Glomerular endothelial cell (primary cell): ENCODE measurements around the gene KCNA3. TPM values are rescaled to one million over a fixed set of nuclear protein-coding genes. Genes with fewer than 3 reads are reported as not detected.
"Not testable (repeated sequence)": the region's sequence is repeated elsewhere in the genome, so short reads cannot be mapped to it uniquely, and the experiment has no call there.

ENCODE experiments used
- DNase-seq: peaks from one replicate; pipeline ENCODE4 v3.0.0-alpha.2; 2011; ENCODE audit warnings: low read depth, low spot score; ENCODE audit errors: extremely low read depth
- total RNA-seq: library from RNA; depleted of rRNA; stranded (reverse); fragments of >200 nt; gene quantifications from 2 replicates; pipeline ENCODE4 v1.2.3, GENCODE V29; 2015

KCNA3 gene
- total RNA-seq, 1 donor from 2014 or later: not detected

DNA sequence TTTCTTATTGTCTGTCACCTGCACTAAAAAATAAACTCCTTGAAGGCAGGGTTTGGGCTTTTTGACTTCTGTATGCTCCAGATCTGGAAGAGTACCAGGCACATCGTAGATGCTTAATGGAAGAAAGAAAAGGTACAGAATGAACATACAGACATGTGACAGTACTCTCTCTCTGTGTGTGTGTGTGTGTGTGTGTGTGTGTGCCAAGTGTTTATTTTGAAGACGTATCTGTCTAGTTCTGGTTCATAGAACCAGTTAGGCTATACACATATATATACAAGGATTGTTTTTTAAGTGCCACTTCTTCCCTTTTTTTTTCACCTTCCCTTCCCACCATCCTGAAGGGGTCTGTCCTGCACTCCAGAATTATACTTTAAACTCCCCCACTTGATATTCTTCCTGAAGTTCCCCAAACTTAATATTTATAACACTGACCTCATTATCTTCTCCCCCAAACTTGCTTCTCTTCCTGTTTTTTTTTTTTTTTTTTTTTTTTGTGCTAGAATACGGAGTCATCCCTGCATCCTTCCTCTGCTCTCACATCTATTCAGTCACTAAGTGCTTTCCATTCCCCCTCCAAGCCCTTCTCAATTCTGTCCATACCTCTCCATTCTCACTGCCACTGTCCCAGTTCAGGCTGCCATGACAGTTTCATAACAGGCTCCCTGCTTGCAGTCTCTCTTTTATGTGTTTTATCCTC, 5.4 kb upstream of the KCNA3 start:
- DNase-seq: no peak

DNA sequence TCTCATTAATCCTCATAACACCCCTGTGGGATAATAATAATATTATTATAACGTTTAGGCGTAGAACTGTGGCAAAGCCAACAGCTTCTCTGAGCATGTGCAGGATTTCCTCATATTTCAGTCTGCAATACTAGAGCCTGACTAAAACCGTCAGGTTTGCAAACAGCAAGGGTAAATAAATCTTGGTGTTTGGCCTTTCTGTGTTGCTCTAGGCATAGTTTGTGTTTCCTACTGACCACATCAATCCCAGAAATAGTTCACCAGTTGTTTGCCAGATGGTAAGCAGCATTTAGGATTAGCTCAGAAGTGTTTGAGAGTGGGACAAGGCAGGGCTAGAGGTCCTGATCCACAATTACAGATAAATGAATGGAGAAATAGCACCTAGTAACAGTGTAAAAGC, 2.8 kb upstream of the KCNA3 start:
- DNase-seq: no peak

DNA sequence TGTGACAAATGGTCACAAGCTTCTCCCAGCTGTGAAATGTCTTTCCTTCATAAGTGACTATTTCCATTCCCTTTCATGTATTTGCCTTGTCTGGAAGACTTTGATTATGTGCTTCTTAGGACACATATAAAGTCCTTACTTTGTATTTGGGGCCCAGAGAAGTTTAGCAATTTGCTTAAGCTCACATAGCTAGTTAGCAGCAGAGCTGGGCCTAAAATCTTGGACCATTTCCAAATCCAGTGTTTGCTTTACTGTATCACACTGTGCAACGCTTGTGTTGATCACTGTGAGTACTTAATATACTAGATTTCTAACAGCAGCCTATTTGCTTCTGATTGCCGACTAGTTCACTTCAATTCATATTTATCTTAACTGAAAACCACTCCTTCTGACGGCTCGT, 2.2 kb upstream of the KCNA3 start:
- DNase-seq: no peak

DNA sequence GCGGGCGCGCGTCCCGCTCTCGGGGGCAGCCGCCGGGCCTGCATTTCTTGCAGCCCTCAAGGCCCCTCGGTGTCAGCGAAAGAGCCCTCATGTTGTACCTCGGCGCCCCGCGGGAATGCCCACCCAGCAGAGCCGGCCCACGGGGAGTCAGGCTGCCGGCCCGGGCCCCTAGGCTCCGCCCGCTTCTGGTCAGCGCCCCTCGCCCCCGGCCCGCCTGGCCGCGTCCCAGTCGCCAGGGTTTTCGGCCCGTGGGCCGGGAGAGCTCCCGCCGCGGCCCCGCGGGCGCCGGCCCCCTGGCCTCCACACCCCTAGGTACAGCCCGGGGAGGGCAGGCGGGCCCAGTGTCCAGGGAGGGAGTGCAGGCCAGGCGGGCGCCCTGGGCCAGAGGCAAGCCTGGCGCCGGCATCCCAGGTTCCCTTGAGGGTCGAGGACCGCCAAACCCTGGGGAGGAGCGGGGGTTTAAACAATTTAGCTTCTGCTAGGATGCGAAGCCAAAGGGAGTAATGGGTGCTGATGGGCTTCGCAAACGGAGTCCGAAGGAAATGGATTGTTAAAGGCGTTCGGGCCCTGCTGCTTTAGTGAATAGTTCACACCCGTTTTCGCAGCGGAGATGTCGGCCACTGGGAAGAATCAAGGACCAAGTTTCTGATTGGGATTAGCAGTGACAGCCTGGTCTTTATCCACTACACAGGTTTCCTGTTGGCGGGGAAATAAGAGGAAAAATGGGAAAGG, 486 bp upstream of the KCNA3 start:
- DNase-seq: no peak

DNA sequence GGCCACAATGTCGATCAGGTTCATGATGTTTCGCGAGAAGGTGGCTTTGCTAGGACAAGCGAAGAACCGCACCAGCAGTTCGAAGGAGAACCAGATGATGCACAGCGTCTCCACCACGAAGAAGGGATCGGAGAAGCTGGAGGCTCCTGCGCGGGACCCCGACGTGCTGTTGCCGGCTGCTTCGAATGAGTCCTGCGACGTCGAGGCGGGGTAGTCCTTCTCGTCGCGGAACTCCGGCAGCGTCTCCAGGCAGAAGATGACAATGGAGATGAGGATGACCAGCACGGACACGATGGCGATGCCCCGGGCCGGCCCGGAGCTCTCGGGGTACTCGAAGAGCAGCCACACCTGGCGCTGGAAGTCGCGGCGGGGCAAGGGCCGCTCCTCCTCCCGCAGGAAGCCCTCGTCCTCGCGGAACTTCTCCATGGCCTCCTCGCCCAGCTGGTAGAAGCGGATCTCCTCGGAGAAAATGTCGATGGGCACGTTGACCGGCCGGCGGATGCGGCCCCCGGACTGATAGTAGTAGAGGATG, 869 bp downstream of the KCNA3 start:
- no peak for DNase-seq

DNA sequence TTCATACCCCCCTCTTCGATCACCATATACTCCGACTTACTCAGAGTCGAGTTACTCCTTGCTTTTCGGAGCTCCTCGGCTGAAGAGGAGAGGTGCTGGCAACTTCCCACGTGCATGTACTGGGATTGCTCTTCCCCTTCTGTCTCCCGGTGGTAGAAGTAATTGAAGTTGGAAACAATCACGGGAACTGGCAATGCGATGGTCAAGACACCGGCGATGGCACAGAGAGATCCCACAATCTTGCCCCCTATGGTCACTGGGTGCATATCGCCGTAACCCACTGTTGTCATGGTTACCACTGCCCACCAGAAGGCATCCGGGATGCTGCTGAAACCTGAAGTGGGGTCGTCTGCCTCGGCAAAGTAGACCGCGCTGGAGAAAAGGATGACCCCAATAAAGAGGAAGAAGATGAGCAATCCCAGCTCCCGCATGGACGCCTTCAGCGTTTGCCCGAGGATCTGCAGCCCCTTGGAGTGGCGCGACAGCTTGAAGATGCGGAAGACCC, 1.5 kb downstream of the KCNA3 start:
- no peak for DNase-seq

DNA sequence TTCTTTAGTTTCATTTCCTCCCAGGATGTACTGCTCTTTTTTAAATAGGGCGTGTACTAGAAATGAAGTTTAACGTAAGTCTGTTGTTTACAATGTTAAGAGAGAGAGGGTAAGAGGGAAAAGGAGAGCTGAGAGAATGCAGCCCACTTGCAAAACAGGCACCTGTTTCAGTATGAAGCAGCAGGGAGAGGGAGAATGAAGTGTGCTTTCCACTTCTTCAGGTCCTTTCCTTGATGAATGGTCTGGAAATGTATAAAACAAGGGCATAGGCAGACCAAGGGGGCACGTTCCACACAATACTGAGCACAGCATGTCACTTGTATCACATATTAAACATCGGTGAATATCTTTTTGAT, 2.0 kb downstream of the KCNA3 start:
- no peak for DNase-seq

DNA sequence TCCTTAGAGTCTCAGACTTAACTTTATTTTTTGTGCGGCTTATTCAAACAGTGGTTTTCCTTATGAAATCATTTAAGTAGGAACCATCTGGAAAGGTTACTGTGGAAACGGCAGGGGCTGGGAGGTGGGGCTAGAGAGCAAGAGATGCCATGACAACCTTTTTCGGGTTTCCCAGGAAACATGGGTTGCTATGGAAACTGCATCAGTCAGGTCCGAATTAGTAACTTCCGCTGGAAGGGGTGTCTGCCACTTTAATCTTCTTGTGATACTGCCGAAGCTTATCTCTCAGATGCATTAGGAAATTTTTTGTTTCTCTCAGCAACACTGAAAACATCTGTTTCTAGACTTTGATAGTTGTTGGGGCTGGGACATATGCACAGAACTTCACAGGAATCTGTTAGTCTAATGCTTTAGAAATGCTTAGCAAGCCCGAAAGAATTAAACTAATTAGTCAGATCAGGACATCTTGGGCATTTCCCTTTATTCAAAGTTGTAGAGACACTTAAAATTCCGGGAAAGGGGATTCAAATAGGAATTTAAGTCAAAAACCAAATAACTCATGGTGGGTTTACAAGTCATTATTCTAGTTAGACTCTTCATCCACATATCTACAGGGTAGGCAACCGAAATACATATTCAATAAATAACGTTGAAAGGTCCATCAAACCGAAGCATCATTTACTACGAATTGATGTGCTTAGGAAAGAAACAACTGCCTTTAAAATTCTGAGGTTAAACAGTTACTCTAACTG, 2.6 kb downstream of the KCNA3 start:
- no peak for DNase-seq

DNA sequence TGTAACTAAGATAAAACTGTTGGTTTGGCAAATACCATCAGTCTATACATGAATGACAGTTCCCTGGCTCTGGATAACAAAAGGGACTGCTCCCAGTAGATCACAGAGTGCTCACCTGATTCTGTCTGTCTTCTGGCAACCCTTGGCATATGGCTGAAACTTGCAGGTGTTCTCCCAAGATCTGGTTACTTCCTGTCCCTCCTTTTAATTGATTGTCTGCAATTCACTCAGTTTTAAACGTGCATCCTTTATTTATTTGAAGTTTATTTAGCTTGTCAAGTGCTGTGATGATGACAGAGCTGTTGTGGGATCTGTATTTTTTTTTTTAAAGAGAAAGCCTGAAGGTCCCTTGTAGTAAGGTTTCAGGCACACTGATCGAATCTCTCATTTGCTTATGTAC, 3.4 kb downstream of the KCNA3 start:
- no peak for DNase-seq

DNA sequence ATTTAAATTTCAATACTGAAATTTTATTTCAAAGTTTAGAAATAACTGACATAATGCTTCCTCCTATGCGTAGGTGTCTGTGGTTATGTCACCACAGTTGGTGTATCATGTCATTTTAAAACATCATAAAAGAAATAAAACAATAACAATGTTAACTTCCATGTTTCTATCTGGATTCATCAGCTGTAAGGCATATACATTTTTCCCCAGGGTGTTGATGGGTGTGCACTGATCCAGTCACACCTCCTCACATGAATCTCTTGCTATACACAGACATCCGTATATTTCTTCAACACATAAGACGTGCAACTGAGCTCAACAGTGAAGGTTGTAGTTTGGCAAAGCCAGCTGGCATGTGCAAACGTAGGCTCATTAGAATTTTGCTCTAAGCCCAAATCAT, 6.2 kb downstream of the KCNA3 start:
- no peak for DNase-seq

DNA sequence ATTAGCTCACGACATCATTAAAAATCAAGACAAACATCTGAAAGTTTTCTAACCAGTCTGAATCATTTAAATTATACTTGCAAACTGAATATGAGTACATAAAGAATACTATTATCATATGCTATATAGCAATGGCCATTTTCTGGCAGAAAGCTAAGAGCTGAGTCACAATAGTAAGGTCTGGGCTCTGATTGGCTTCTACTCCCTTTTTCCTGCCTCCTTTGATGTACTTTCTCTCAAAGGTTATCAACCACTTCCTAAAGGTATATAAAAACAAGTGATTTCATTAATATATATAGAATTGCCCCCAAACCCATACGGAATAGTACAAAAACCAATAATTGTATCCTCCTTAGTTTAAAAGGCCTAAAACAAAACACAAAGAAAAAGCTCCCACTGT, 7.0 kb downstream of the KCNA3 start:
- no peak for DNase-seq

DNA sequence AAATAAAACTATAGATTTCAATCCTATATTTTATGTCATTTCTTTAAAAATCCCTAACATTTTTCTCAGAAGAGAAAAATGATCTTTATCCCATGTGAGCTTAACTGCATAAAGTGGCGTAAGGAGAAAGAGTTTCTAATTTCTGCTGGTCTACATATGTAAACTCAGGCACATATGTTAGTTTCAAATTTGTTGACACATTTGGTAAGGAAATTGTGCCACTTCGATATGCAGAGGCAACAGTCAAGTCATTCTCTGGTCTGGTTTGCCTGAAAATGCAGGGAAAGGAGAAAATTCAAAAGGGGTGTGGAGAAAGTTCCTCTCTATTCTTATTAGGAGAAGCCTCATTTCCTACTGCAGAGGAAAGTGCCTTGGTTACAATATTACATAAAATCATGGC, 11.5 kb downstream of the KCNA3 start:
- DNase-seq: no peak

DNA sequence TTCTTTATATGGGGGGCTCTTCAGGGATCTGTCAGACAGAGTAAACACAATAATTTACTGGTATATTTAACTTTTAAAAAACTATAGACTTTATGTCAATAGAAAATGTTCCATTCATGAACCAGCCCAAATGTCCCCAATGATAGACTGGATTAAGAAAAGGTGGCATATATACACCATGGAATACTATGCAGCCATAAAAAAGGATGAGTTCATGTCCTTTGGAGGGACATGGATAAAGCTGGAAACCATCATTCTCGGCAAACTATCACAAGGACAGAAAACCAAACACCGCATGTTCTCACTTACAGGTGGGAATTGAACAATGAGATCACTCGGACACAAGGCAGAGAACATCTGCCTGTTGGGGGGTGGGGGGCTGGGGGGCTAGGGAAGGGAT, 15.2 kb downstream of the KCNA3 start:
- not testable (repeated sequence) for DNase-seq

DNA sequence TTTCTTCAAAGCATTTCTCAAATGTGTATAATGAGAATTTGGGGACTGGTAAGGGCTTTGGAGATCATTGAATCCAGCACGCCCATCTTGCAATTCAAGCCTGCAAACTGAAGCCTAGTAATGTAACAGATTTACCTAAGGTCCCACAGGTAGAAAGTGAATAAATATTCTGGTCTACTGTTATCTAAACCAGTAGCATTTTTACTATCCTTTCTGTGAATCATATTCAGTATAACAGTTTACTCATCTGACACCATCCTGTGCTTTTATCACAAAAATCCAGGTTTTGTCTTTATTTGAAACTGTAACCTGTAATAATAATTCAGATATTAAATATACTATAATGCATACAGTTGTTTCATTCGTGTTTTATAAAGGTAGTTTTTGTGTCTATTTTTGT, 17.4 kb downstream of the KCNA3 start:
- no peak for DNase-seq

DNA sequence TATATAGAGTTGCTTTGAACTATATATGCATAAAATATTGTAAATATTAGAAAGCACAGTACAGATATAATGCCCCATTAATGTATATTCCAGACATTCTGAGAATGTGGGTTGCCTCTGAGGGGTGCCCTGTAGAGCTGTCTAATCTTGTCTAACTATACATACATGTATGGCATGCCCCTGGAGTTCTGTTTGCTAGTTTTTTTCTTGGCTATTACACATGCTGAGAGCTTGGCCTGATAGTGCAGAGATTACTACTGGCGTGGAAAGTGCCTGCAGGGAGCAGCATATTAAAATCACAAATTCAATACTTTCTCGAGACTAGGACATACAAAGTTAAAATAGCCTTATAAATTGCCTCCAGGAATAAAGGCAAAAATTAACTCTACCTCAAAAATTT, 24.1 kb downstream of the KCNA3 start:
- DNase-seq: no peak

DNA sequence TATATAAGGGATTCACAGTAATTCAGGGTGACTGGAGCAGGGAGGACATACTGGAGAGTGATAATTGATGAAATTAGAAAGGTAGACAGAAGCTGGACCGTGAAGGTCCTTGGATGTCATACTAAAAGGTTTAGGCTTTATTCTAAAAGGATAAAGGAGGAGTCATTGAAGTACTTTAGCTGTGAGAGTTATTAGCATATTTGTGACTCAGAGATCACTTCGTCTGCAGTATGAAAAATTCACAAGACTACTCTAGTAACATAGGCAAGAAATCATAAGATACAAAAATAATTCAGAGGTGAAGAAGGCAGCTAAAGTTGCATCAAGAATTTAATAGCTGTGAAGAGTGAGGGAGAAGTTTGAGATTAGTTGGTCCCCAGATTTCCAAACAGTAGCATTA, 26.3 kb downstream of the KCNA3 start:
- no peak for DNase-seq

DNA sequence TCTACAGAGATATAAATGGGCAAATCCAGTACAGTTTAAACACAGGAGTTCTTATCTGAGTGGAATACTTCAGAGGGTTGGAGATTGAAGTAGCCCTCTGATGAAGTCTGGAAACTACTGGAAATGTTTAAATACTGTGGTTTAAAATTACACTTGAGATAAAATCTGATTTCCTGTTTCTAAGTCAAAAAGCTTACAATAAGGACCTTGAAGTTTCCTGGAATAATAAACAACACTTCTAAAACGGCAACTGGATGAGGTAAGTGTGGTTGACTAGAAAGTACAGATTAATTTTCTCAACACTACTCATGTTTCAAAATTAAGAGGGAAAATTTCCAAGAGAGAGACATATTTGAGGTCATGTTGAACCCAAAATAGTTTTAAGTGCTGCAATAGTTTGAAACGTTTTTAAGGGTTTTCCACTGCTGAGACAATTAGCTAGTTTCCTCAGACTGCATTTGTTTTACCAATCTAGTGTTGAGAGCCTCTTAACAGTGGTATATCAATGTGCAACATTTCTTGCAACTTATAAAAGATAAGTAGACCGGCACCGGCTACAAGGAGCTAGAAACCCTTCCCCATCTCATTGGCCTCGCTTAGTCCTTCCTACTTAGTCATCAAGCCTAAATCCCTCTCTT, 27.4 kb downstream of the KCNA3 start:
- no peak for DNase-seq

DNA sequence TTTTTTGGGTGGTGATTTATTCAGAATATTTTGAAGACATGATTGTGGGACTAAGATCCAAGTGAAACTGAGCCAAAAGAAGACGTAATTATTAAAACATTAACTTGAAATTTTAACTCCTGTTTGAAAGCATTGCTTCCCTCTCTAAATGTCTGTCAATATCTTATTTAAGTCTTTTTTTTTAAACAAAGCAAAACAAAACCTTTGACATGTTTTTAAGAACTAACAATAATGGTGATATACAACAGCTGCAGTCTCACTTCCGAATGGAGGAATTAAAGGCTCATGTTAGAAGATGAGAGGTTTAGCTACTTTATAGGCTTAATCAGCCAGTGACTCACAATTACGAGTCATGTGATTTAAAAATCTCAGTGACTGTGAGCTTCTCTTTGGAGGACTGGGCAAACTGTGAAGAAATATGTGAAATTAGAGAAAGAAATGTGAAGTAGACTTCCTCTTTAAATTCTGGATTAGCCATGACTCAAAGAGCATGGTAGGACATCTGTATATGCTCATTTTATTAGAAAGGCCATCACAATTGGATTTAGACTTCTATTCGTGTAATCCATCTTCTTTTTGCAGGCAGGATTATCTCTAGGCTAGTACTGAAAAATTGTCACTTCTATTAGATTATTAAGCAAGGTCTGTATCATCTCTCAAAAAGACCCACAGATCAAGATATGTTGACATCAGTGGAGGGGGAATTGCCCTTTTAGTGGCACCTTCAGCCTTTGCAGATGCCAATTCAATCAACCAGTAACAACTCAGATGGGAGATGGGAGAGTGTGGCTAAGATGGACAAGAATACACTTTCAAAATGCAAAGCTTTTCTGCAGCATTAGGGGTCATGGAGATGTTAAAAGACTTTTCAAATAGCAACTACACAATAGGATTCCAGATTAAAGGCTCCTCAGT, 28.7 kb downstream of the KCNA3 start:
- DNase-seq: no peak

DNA sequence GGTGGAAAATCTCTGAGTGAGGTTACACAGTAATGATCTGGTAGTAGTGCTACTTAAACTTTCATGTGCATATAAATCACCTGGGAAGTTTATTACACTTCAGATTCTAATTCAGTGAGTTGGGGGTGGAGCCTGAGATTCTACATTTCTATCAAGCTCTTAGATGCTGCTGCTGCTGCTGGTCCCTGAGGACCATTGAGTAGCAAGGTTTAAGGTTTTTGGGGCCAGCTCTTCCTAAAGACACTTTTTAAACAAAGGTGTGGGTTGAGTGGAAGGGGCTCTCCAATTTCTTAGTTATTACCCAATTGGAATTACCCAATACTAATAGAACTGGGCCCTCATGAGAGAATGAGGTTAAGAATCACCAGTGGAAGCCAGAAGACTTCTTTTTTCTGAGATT, 29.5 kb downstream of the KCNA3 start:
- DNase-seq: no peak

DNA sequence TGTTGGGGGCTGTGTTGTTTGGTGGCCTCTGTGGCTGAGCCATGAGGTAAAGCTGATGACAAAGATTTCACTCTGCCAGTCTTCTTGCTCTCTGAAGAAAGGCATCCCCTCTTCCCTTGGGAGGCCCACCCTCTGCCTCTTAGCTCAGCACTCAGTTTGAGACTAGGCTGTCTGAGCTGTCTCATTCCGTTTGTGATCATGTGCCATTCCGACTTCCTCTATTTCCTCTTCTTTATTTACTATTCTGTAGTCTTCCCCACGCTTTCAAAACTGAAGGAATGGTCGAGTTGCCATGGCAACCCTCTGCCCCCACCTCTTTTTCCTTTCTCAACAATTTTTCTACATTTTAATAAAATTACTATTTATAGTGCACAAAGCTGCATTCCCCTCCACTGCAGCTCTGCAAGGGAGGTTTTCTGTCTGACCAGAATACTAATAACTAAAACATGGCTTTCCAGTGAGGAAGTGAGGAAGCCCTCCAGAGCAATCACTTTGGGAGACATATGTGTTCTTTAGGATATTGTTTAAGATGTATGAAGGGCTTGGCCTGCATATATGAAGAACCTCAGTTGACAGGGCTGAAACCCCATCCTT, 30.8 kb downstream of the KCNA3 start:
- DNase-seq: no peak
